AG10803 (cell line): Measurements from ENCODE around the gene OSBPL10.

Experiments
- DNase-seq: peaks from one replicate; pipeline ENCODE4 v3.0.0; 2010; ENCODE audit warnings: low read depth
- H3K4me3 ChIP-seq: 2 replicates; pipeline ENCODE4 v1.5.1; 2011; ENCODE audit warnings: mild to moderate bottlenecking, low read length, control low read depth
- CTCF ChIP-seq: conservative IDR thresholded peaks from 2 replicates; pipeline ENCODE4 v1.5.1; 2011; ENCODE audit warnings: mild to moderate bottlenecking, low read length, control low read depth, inconsistent platforms

The OSBPL10 gene

DNA sequence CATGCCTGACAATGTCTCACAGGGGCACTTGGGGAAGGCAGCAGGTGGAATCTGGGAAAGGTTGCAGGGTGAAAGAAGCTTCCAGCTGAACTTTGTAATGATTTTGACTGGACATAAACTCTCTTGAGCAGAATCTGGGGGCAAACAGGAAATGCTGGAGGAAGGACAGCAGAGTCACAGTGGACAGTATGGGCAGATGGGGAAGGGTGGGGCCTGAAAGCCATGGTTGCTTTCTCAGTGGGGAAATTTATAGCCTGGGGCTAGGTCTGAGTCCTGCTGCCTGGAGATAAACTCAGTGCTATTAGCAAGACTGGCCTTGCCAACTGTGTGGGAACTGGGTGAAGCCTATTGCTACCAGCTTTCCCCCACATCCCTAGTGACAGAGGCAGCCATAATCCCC is 203.2 kb downstream of the OSBPL10 start:
- no peak for DNase-seq
- no peak overlapping the region for H3K4me3 ChIP-seq
- no peak for TF ChIP-seq CTCF

GRCh38 chr3:31777092-31777491 is 204.0 kb downstream of the OSBPL10 start:
- DNase-seq: no peak
- no peak for TF ChIP-seq CTCF
- H3K4me3 ChIP-seq: no peak overlapping the region

GRCh38 chr3:31776016-31776415 is 205.0 kb downstream of the OSBPL10 start:
- TF ChIP-seq CTCF: no peak
- peak; percentile 29 for DNase-seq
- H3K4me3 ChIP-seq: no peak overlapping the region

- no peak for TF ChIP-seq CTCF
- no peak overlapping the region for H3K4me3 ChIP-seq
- no peak for DNase-seq
Measured at GRCh38 chr3:31775383-31775782, 205.7 kb downstream of the OSBPL10 start.

DNA sequence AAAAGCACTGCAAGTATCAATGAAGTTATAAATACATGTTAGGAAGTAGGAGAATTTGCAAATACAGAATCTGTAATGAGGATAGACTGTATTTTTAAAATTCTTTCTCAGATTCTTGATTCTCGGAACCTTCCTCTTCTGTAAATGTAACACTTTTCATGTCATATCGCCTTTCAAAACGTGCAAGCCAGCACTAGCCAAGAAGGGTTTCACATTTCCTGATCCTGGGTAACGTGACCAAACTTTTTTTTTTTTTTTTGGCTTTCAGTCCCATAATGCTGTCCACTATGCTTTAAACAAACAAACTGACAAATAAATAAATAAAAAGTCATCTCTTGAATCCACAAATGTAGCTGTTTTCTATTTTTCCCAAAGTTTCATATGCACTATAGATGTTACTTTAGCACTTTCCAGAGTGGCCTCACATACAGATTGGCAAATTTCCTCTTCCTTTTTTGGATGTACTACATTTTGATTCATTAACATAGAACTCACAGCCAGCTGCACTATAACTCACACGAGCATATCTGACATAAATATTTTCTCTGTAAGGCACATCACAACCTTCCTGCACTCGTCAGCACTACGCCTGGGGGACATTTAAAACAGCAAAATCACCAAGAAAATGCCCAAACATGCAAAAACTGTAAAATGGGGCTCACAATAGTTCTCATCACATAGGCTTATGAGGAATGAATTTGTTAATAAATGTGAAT is 208.1 kb downstream of the OSBPL10 start:
- no peak overlapping the region for H3K4me3 ChIP-seq
- TF ChIP-seq CTCF: no peak
- no peak for DNase-seq

DNA sequence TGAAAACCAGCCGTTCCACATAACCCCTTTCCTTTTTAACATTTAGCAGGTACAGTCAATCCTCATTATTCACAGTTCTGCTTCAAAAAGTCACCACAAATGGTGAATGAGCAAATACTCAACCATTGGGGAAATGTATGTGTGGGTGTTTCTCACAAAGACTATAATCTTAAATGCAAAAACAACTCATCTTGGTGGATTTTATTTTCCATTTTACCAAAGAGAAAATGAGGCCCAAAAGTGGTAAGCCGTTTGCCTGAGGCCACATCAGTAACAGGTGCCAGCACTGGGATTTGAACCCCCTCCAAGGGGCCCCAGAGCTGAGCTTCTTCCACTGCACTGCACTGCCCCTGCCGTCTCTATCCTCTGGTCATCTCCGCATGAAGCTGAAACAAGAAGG is 208.8 kb downstream of the OSBPL10 start:
- no peak overlapping the region for H3K4me3 ChIP-seq

More for the DNA sequence above, 208.8 kb downstream of the OSBPL10 start:
- DNase-seq: no peak
- TF ChIP-seq CTCF: no peak
